Measurements from ENCODE around the gene SPAAR. TPM values are rescaled to one million over a fixed set of nuclear protein-coding genes. Genes with fewer than 3 reads are reported as not detected.

SPAAR gene
- total RNA-seq, 1 experiment from 2014 or later = not detected

DNA sequence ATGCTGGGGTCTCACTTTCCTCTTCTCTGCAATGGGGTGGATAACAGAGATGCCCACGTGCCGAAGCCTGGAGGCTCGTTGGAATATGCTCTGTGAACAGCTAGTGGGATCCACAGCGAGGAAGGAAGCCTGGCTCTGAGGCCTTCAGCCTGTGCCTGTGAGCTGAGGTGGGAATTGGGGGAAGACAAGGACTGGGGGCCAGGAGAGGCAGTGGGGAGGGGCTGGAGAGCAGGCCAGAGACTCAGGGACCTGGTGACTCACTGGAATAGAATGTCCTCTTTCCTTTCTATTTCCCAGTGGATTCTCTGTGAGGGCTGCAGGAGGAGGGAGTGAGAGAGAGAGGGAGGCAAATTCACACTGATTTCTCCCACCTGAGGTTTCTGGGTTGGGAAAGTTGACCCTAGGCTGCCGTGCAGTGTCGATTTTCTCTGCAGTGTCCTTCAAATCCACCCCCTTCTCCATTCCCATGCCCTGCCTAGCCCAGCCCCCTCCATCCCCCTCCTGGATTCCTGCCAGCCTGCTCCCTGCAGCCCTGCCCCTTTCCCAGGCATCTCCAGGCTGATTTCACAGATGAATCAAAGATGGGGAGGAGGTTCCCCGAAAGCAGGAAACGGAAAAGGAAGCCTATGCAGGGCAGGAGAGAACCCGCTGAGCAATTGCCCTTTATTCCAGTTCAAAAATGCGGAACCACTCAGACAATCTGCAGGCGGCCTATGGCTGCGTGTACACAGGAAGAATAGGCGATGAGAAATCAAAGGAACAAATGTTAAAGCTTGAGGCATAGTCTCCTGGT lies 1.4 kb upstream of the SPAAR start:
- CTCF ChIA-PET = interaction anchor here (0.7 kb wide), 1 partner anchor 26 kb away, joined by 3 read pairs; no protein-coding TSS in a partner anchor
- intact Hi-C loops (cut with micrococcal nuclease; ENCODE audit: unreplicated experiment) (no loop called here), in situ Hi-C loops (cut with HindIII; ENCODE audit: low pct_unique_long_range_greater_than_20kb, low sequenced_read_pairs) (no loop called here)
- Histone ChIP-seq H3K27ac (ENCODE audit: low read length) (peak overlapping the region; percentile 78), H3K9me3 (ENCODE audit: control insufficient read depth, insufficient read depth, low read depth, low read length) (no peaks in the 10 kb centered on the region), H3K27me3 (ENCODE audit: control insufficient read depth, insufficient read depth, low read length) (no peaks in the 10 kb centered on the region), H3K4me1 (ENCODE audit: control insufficient read depth, insufficient read depth, low read length) (peaks cover 70% of the 10 kb centered on the region), H3K36me3 (ENCODE audit: control insufficient read depth, insufficient read depth, low read length) (no peaks in the 10 kb centered on the region), H3K4me3 (ENCODE audit: low read depth in 2 of 2, low read length in 2 of 2) (no peak overlapping the region; a peak in 1 of 4 replicates)
- no TSS peak for BruUV-seq (replicated peaks)
- DNase-seq (ENCODE audit: low read depth, low spot score) (no peak), ATAC-seq (peak; percentile 52)
- TF ChIP-seq, protein P1, sequence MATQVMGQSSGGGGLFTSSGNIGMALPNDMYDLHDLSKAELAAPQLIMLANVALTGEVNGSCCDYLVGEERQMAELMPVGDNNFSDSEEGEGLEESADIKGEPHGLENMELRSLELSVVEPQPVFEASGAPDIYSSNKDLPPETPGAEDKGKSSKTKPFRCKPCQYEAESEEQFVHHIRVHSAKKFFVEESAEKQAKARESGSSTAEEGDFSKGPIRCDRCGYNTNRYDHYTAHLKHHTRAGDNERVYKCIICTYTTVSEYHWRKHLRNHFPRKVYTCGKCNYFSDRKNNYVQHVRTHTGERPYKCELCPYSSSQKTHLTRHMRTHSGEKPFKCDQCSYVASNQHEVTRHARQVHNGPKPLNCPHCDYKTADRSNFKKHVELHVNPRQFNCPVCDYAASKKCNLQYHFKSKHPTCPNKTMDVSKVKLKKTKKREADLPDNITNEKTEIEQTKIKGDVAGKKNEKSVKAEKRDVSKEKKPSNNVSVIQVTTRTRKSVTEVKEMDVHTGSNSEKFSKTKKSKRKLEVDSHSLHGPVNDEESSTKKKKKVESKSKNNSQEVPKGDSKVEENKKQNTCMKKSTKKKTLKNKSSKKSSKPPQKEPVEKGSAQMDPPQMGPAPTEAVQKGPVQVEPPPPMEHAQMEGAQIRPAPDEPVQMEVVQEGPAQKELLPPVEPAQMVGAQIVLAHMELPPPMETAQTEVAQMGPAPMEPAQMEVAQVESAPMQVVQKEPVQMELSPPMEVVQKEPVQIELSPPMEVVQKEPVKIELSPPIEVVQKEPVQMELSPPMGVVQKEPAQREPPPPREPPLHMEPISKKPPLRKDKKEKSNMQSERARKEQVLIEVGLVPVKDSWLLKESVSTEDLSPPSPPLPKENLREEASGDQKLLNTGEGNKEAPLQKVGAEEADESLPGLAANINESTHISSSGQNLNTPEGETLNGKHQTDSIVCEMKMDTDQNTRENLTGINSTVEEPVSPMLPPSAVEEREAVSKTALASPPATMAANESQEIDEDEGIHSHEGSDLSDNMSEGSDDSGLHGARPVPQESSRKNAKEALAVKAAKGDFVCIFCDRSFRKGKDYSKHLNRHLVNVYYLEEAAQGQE (IDR thresholded peaks at IDR 0.05; ENCODE audit: insufficient read depth in 1 of 2, low read depth in 2 of 2, low read length in 1 of 2) = no peak
- no peak for TF ChIP-seq SIN3A (IDR thresholded peaks at IDR 0.05; ENCODE audit: borderline replicate concordance, insufficient read depth, low read depth, low read length)
- no peak for TF ChIP-seq POLR2AphosphoS5 (IDR thresholded peaks at IDR 0.05; ENCODE audit: low read depth, low read length)
- TF ChIP-seq TCF7L2 (IDR thresholded peaks at IDR 0.05; ENCODE audit: low read depth, low read length) = no peak
- POLR2A ChIA-PET = no interaction called here

DNA sequence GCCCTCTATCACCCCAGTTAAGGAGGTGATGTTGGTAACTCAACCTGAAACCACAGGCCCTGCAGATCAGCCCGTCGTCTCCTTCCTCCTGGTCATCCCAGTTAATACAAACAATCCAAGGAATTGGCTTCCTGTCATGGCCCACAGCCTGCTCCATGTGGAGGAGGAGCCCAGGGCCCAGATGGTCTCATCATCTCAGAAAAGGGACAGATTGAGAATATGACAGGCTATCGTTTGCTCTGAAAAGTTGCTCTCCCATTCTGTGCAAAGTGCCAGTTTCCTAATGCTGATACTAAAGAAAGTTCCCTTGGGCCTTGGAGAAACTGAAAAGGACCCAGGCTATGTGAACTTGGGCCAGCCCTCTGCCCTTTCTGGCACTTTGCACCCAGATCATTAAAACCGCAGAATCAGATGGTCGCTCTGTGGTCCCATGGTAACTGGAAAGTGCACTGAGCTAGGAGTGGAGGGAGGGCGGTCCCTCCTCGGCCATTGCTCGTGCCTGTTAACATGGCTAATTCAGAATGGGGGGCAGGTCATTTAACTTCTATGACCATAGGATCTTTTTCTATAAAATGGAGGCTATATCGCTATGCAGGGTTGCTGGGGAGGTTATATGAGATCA lies 675 bp upstream of the SPAAR start:
- POLR2A ChIA-PET = no interaction called here
- Histone ChIP-seq H3K27ac (ENCODE audit: low read length) (peak overlapping the region; percentile 78), H3K4me1 (ENCODE audit: control insufficient read depth, insufficient read depth, low read length) (peaks cover 66% of the 10 kb centered on the region), H3K36me3 (ENCODE audit: control insufficient read depth, insufficient read depth, low read length) (no peaks in the 10 kb centered on the region), H3K27me3 (ENCODE audit: control insufficient read depth, insufficient read depth, low read length) (no peaks in the 10 kb centered on the region), H3K4me3 (ENCODE audit: low read depth in 2 of 2, low read length in 2 of 2) (no peak overlapping the region), H3K9me3 (ENCODE audit: control insufficient read depth, insufficient read depth, low read depth, low read length) (no peaks in the 10 kb centered on the region)
- BruUV-seq (replicated peaks) = no TSS peak
- TF ChIP-seq, protein P1 (IDR thresholded peaks at IDR 0.05; ENCODE audit: insufficient read depth in 1 of 2, low read depth in 2 of 2, low read length in 1 of 2) = no peak
- TF ChIP-seq TCF7L2 (IDR thresholded peaks at IDR 0.05; ENCODE audit: low read depth, low read length) (no peak), POLR2AphosphoS5 (IDR thresholded peaks at IDR 0.05; ENCODE audit: low read depth, low read length) (no peak), SIN3A (IDR thresholded peaks at IDR 0.05; ENCODE audit: borderline replicate concordance, insufficient read depth, low read depth, low read length) (no peak)
- TF ChIP-seq, protein P2, sequence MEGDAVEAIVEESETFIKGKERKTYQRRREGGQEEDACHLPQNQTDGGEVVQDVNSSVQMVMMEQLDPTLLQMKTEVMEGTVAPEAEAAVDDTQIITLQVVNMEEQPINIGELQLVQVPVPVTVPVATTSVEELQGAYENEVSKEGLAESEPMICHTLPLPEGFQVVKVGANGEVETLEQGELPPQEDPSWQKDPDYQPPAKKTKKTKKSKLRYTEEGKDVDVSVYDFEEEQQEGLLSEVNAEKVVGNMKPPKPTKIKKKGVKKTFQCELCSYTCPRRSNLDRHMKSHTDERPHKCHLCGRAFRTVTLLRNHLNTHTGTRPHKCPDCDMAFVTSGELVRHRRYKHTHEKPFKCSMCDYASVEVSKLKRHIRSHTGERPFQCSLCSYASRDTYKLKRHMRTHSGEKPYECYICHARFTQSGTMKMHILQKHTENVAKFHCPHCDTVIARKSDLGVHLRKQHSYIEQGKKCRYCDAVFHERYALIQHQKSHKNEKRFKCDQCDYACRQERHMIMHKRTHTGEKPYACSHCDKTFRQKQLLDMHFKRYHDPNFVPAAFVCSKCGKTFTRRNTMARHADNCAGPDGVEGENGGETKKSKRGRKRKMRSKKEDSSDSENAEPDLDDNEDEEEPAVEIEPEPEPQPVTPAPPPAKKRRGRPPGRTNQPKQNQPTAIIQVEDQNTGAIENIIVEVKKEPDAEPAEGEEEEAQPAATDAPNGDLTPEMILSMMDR (IDR thresholded peaks at IDR 0.05) = no peak
- ATAC-seq (no peak), DNase-seq (ENCODE audit: low read depth, low spot score) (no peak)
- CTCF ChIA-PET = no interaction called here
- in situ Hi-C loops (cut with HindIII; ENCODE audit: low pct_unique_long_range_greater_than_20kb, low sequenced_read_pairs) (no loop called here), intact Hi-C loops (cut with micrococcal nuclease; ENCODE audit: unreplicated experiment) (no loop called here)

Measured in Panc1 (cell line).